GM12875 (cell line): ENCODE results near the gene CHSY3.

Experiments used
- H3K4me3 ChIP-seq: one replicate; pipeline ENCODE4 v1.5.1; 2011; ENCODE audit warnings: low read depth, low read length, control low read depth
- TF ChIP-seq, protein P1 (sequence below): IDR thresholded peaks from 2 replicates; pipeline ENCODE4 v1.5.1; 2011; ENCODE audit warnings: low read depth, mild to moderate bottlenecking, control low read depth, inconsistent platforms, low read length, moderate library complexity, borderline replicate concordance; ENCODE audit not compliant: insufficient read depth

The CHSY3 gene

GRCh38 chr5:129903466-129904101, 681 bp upstream of the CHSY3 start:
- no peak overlapping the region for H3K4me3 ChIP-seq
- TF ChIP-seq, protein P1, sequence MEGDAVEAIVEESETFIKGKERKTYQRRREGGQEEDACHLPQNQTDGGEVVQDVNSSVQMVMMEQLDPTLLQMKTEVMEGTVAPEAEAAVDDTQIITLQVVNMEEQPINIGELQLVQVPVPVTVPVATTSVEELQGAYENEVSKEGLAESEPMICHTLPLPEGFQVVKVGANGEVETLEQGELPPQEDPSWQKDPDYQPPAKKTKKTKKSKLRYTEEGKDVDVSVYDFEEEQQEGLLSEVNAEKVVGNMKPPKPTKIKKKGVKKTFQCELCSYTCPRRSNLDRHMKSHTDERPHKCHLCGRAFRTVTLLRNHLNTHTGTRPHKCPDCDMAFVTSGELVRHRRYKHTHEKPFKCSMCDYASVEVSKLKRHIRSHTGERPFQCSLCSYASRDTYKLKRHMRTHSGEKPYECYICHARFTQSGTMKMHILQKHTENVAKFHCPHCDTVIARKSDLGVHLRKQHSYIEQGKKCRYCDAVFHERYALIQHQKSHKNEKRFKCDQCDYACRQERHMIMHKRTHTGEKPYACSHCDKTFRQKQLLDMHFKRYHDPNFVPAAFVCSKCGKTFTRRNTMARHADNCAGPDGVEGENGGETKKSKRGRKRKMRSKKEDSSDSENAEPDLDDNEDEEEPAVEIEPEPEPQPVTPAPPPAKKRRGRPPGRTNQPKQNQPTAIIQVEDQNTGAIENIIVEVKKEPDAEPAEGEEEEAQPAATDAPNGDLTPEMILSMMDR = no peak

GRCh38 chr5:129904667-129905472, 605 bp downstream of the CHSY3 start:
- H3K4me3 ChIP-seq = no peak overlapping the region
- TF ChIP-seq, protein P1 = no peak

DNA sequence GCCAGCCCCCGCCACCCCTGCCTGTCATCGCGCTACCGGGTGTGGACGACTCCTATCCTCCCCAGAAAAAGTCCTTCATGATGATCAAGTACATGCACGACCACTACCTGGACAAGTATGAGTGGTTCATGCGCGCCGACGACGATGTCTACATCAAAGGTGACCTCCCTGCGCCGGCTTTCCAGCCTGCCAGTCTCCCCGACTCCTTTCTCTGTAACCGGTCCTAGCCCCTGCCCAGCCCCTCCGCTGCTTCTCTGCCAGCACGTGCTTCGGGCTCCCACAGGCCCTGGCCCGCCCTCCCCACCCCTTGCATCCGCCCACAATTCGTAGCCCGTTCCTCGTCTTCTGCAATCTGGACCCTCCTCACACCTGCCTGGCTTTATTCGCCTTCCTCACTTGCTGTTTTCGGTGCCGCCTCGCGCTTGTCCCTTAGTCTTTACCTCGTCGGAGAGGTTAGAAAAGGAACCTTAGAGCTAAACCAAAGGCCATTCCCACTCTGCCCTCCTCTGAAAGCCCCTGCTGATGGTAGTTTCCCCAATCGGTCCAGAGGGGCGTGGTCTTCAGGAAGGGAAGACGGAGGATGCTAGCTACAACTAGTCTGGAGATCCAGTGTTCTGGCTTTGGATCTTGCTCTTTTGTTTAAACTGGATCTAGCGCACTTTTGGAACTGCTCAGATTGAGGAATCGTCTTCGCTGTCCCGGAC, 1.4 kb downstream of the CHSY3 start:
- TF ChIP-seq, protein P1 = no peak
- H3K4me3 ChIP-seq = no peak overlapping the region

DNA sequence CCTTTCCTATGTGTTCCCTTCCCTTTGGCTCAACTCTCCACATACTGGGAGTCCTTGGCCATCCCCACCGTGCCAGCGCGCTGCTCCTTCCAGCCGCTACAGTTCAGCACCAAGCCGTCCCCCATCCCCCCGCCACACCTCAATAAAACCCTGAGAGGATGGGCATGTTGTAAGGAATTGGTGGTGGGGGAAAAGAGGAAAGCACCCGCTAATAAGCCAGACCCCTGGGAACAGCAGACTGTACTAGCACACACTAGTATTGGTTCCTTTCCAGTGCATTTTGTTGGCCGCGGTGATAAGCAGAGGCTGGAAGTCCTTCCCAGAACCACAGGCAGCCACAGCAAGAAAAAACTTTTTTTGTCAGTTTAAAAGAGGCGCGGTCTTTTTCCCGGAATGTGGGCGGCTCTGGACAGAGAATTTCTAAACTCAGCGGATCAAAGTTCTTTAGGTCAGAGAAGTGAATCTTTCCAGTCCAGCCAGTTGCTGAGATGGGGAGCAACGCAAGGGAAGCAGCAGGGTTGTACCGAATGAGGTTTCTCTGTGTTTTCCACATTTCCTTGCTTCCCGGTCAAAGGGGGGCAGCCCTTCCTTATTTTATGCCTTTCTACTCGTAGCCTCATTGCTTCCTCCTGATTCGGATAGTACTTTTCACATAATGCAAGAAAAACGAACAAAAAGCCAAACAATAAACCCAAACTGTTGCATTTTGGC, 2.1 kb downstream of the CHSY3 start:
- TF ChIP-seq, protein P1 = no peak
- no peak overlapping the region for H3K4me3 ChIP-seq

- TF ChIP-seq, protein P1 = no peak
- H3K4me3 ChIP-seq = no peak overlapping the region
These were observed 5.0 kb downstream of the CHSY3 start for GRCh38 chr5:129909225-129909624.

GRCh38 chr5:129912601-129913255, 8.5 kb downstream of the CHSY3 start:
- TF ChIP-seq, protein P1 = no peak
- H3K4me3 ChIP-seq = no peak overlapping the region
